CD4-positive, alpha-beta T cell treated with Interleukin-15 for 4 hours (primary cell): ENCODE measurements around the gene USP15.
A peak's percentile ranks its signal among the peaks of the same experiment; 100 is the strongest.

Source experiments
- DNase-seq: peaks from one replicate; pipeline ENCODE4 v3.0.0-alpha.2; 2020; ENCODE audit warnings: low spot score

The USP15 gene

GRCh38 chr12:62282057-62282774 lies 22.0 kb downstream of the USP15 start:
- DNase-seq, result no peak

DNA sequence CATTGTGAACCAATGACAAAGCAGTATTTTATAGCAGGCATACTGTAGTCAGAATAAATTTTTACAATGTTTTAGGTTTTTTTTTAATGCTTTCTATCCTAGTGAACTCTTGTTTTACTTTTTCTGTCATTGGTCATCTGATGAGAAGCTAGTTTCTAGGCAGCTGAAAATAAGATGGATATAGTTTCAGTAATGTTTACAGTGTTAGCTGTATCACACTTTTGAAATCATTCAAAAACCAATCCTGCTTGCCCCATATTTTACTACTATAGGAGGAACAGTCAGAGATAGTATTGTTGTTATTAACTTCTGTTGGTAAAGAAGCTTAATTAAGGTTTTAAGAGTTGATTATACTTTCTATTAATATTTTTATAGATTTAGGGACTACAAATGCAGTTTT lies 24.5 kb downstream of the USP15 start:
- DNase-seq, result no peak

GRCh38 chr12:62285284-62285683 lies 25.1 kb downstream of the USP15 start:
- no peak for DNase-seq

DNA sequence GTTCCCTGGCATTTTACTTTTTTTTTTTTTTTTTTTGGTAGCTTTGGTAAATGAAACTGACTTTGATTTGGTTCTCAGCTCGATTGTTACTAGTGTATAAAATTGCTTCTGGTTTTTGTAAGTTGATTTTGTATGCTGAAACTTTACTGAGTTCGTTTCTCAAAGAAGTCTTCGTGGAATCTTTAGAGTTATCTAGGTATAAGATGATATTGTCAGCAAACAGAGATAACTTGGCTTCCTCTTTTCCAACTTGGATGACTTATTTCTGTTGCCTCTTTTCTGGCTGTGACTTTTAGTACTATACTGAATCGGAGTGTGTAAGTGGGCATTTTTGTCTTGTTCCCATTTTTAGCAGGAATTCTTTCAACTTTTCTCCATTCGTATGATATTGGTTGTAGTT lies 28.1 kb downstream of the USP15 start:
- no peak for DNase-seq

DNA sequence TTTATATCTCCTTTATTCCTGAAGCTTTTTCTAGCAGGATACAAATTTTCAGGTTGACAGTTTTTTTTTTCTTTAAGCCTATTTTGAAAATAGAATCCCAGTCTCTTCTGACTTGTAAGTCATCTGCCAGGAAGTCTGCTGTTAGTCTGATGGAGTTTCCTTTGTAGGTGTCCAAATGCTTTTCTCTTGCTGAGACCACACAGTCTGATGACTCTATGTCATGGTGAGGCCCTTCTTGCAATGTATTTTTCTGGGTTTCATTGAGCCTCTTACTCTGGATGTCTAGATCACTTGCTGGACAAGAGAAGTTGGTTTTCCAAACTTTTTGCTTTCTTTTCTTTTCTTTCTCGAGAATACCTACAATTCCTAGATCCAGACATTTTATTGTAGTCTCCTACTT lies 30.6 kb downstream of the USP15 start:
- no peak for DNase-seq

DNA sequence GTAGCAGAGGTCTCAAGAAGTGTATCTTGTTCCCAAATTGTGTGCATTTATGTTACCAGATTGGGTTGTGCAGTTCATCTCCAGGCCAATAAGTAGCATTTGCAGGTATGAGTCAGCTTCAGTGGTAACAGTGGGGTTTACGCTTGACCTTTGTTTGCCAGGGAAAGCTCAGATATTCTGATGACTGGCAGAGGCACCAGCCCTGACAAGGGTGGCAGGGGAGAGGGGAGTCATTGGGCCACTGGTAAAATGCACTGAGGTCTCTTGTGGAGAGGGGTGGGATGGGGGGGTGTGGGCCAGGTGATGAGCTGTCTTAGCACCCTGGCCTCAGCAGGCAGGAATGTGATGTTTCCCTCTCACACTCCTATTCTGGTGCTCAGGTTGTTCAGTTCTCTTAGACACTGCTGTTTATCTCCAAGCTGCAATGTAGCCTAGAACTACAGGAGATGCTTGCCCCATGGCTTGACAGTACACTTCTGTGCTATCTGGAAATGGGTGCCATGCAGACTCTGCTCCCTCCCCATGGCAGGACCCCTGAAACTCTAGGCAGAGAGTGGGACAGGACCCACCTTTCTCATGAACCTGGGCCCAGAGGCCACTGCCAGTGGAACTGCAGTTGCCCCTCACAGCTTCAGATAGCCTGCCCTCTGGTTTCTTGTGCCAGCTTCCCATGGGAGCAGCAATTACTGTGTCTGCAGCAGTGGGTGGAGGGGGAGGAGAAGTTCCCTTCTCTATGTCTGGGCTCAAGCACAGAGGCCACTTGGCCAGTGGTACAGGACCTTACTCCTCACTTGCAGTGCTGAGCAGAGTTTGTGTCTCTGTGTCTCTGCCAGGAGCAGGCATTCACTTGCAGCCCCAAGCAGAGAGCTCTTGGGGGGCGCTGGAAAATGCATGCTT lies 31.9 kb downstream of the USP15 start:
- peak; percentile 28 for DNase-seq

DNA sequence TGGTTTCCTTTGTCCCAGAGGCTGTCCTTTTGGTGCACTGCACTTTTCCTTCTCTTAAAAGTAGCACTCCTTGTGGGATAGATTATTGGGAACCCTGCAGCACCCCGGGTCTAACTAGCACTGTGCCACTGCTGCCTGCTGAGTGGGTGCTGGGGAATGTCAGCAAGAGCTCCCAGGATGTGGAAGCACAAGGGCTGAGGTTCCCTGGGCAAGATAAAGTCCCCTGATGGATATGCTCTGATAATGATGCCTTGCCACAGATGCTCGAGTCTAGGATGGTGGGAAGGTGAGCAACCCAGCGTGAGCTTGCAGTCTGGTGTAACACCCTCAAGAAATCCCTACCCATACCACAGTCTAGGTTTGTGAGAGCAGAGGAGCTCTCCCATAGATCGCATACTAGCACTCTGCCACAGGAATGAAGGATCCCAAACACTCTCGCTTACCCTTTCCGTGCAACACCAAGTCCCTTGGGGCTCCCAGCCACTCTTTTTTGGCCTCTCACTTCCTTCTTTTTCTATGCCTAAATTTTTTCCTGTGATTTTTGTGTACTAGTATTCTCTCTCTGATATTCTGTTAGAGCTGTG lies 32.6 kb downstream of the USP15 start:
- DNase-seq, result no peak

DNA sequence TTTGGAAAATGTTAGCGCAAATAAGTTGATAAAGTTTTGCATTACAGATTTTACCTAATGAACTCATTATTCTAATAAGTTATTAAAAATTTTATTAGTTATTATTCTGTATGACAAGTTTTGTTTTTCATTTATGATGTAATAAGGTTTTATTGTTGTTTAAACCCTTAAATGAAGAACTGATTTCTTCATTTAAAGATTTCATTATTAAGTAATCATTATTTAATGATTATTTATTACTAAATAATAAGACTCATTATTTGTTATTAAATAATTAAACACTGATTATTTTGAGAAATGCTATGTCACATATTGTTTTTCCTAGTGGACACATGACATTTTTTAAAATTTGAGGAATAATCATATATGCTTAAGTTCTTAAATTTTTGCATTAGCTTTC lies 34.2 kb downstream of the USP15 start:
- no peak for DNase-seq

GRCh38 chr12:62296001-62296400 lies 35.8 kb downstream of the USP15 start:
- DNase-seq, result no peak

GRCh38 chr12:62297321-62297720 lies 37.1 kb downstream of the USP15 start:
- no peak for DNase-seq

GRCh38 chr12:62299617-62300016 lies 39.4 kb downstream of the USP15 start:
- DNase-seq, result no peak

- no peak for DNase-seq
Measured at GRCh38 chr12:62301080-62301798, 41.0 kb downstream of the USP15 start.

DNA sequence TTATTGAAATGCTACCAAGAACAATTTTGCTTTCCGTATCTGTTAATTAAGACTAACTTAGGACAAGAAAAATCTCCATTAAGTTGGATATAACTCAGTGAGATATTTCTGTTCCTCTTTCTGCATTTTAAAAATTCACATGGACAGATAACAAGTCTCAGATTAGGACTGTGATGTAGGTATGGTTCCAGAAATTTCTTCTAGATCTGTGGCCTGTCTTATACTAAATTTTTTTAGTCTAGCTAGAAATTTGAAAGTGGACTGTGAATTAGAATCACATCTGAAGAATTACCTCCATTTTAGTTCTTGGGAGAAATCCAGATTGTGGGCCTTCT lies 41.6 kb downstream of the USP15 start:
- DNase-seq, result no peak

DNA sequence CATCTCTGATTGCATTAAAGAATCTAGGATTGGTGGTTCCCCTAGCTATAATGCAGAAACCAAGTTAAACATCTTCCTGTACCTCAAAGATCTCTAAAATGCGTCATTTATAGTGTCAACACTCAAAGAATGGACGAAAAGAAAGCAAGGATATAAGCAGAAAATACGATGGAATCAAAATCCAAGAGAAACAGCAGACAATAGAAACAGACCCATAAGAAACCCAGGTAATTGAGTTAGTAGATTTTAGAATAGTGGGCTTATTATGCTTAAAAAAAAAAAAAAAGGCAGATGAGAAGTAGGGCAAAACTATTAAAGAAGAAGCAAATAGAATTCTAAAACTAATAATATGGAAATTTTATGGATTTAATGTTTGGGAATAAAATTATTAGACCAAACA lies 44.4 kb downstream of the USP15 start:
- no peak for DNase-seq

DNA sequence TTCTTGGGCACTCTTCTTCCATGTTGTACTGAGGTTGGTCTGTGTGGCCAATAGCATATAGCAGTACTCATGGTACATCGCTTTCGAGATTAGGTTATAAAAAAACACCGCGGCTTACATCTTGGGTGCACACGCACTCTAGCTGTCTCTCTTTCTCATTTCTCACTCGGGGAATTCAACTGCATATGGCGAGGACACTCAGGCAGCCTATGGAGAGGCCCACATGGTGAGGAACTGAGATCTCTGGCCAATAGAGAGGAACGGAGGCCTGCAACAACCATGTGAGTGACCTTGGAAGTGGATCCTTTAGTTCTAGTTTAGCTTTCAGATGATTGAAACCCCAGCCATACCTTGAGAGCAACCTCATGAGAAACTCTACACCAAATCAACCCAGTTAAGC lies 45.6 kb downstream of the USP15 start:
- no peak for DNase-seq

DNA sequence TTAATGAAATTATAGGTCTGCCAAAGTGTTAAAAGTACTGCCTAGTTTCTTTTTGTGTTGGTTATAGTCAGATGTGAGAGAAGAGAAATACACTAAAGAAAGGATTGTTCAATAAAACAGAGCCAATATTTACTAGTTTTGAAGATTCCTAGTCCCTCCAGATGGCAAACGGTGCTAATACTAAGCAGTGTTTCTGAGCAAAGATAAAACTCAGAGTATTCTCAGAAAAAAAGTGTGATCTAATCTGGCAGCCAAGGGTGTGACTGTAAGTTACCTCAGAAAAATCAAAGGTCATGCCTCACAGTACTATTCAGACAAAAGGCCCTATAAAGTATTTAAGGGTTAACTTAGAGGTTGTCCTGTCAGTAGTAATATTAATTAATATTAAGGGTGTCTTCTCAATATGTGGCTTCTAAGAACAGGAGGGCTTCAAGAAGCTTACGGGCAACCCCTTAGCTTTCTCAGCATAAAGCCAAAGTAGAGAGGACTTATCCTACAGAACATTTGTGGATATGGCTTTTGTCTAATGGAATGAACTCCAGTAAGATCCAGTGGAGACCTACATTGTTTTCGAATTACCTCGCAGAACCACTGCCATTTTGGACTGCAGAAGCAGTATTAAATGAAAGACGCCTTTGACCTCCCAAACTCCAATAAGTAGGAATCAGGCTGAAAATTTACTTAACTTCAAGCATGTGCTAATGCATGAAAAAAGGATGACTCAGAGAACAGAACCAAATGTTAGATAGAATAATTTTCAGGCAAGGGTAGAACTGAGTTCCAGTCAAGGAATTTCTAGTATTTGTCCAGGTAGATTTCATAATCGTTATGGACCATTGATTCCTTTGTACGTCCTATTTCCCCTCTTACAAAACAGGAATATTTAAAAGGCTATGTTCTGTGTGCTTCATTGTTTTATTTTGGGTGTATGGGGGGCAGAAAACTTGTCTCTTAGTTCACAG lies 46.6 kb downstream of the USP15 start:
- no peak for DNase-seq

DNA sequence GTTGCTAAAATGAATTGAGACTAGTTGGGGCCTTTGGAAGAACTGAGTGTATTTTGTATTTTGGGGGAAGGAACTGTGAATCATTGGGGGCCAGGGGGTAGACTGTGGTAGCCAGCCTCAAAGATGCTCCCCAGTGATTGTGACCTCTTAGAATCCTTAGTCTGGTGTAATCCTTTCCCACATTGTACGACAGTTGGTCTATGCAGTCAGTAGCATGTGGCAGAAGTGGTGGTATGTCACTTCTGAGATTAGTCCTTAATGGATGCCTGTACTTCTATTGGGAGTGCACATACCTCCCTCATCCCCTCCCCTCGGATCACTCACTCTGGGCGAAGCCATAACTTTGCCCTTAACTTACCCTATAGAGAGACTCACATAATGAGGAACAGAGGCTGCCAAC lies 48.0 kb downstream of the USP15 start:
- DNase-seq, result no peak

DNA sequence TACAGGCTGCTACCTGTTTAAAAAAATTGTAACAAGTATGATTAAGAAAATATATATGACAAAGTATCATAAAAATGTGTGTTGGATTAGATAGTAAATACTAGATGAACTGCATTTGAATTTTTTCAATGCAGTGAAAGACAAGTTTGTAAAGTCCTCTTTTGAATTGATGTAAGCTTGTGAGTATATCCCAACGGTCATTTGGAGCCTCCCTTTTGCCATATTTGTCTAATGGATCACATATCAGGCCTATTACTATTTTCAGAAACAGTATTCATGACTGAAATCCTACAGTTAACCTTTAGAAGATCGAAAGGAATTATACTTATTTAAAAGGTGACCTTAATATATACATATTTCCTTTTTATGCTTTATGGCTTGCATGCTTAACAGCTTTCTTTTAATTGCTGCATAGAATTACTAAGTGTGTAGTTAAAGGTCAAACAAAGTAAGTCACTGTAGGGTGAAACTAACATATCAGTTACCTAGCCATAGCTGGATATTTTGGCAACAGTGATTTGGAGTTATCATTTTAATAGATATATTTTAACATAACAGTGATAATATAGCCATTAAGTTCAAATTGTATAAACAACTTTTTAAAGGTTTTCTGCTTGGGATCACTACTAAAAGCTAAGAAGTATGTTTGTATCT lies 53.6 kb downstream of the USP15 start:
- DNase-seq, result no peak

DNA sequence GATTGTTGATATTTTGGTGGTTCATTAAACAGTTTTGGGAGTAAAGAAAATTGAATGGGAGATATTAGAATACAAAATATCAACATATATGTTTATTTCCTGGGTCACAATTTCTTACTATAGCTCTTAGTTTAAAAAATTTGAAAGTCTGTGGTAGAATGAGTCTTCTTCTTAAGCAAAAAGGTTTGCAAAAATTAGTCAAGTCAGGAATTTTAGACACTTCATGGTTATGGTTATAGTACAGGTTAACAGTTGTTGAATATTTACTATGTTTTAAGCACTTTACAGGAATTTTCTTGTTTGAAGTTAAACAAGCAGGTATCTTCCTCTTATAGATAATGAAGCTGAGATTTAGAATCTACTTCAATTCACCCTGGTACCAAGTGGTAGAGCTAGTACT lies 56.8 kb downstream of the USP15 start:
- no peak for DNase-seq

DNA sequence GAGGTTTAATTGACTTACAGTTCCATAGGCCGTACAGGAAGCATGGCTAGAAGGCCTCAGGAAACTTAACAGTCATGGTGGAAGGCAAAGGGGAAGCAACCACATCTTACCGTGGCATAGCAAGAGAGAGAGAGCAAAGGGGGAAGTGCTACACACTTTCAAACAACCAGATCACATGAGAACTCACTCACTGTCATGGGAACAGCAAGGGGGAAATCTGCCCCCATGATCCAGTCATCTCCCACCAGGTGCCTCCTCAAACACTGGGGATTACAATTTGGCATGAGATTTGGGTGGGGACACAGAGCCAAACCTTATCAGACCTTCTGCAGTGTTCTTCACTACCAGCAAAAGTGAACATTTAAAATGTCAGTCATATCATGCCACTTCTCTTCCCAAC lies 58.9 kb downstream of the USP15 start:
- DNase-seq, result no peak

DNA sequence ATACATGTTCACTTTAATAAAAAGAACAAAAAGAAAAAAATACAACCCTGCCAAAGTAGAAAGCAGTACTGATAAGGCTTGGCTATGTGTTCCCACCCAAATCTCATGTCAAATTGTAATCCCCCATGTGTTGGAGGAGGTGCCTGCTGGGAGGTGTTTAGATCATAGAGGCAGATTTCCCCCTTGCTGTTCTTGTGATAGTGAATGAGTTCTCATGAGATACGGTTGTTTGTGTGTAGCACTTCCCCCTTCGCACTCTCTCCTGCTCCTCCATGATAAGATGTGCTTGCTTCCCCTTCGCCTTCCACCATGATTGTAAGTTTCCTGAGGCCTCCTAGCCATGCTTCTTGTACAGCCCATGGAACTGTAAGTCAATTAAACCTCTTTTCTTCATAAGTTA lies 59.9 kb downstream of the USP15 start:
- DNase-seq, result no peak
